WTC11 (cell line): ENCODE results near the gene TPST2. TPM values are rescaled to one million over a fixed set of nuclear protein-coding genes. Genes with fewer than 3 reads are reported as not detected.

Source experiments
- ATAC-seq: fragments of 200-7000 bp; cut with Tn5 transposase; 2 replicates; pipeline ENCODE4 v1.10.0; 2021; ENCODE audit warnings: mild to moderate bottlenecking, moderate library complexity
- CTCF ChIA-PET: fragments of 300-600 bp; sonication (Branson Sonifier 250); formaldehyde crosslinking; loops from one replicate; lab custom pipeline; 2021; ENCODE audit warnings: antibody characterized with exemption; lab: Charles Lee
- POLR2A ChIA-PET: fragments of 350-600 bp; sonication (Branson Sonifier 250); formaldehyde crosslinking; loops from one replicate; lab custom pipeline; 2021; ENCODE audit warnings: antibody characterized with exemption; lab: Charles Lee
- DNase-seq: peaks from one replicate; pipeline ENCODE4 v3.0.0; 2021; ENCODE audit warnings: low spot score
- H3K27ac Mint-ChIP-seq: 2 replicates; pipeline ENCODE4 v1.8.0; 2021; ENCODE audit warnings: mixed read lengths
- H3K27me3 Mint-ChIP-seq: 2 replicates; pipeline ENCODE4 v1.8.0; 2021; ENCODE audit warnings: low read depth, mild to moderate bottlenecking, moderate library complexity, mixed read lengths
- H3K36me3 Mint-ChIP-seq: 2 replicates; pipeline ENCODE4 v1.8.0; 2021; ENCODE audit warnings: mixed read lengths
- H3K4me1 Mint-ChIP-seq: 2 replicates; pipeline ENCODE4 v1.8.0; 2022; ENCODE audit warnings: mixed read lengths
- H3K4me3 Mint-ChIP-seq: 2 replicates; pipeline ENCODE4 v1.8.0; 2021; ENCODE audit warnings: mild to moderate bottlenecking, moderate library complexity, mixed read lengths
- H3K9me3 Mint-ChIP-seq: 2 replicates; pipeline ENCODE4 v1.8.0; 2021; ENCODE audit warnings: mixed read lengths
- CBFB ChIP-seq: sonication (generic); formaldehyde crosslinking; IDR thresholded peaks from 2 replicates; pipeline ENCODE4 v1.8.1; 2022; ENCODE audit warnings: mild to moderate bottlenecking, low read depth, missing genetic modification reagents
- MYBL2 ChIP-seq: sonication (generic); formaldehyde crosslinking; IDR thresholded peaks from 2 replicates; pipeline ENCODE4 v1.8.1; 2023; ENCODE audit warnings: mild to moderate bottlenecking, moderate library complexity, missing genetic modification reagents
- SOX15 ChIP-seq: fragments of 250-450 bp; sonication (Bioruptor Pico); IDR thresholded peaks from 2 replicates; pipeline ENCODE4 v1.9.0; 2021; ENCODE audit warnings: mild to moderate bottlenecking
- SP1 ChIP-seq: sonication (generic); formaldehyde crosslinking; conservative IDR thresholded peaks from 2 replicates; pipeline ENCODE4 v1.8.1; 2022; ENCODE audit warnings: missing genetic modification reagents
- ZNF317 ChIP-seq: sonication (generic); formaldehyde crosslinking; IDR thresholded peaks from 2 replicates; pipeline ENCODE4 v1.8.1; 2023; ENCODE audit warnings: low read depth, mild to moderate bottlenecking, moderate library complexity, missing genetic modification reagents, borderline replicate concordance
- ZNF416 ChIP-seq: fragments of 250-450 bp; sonication (Bioruptor Pico); IDR thresholded peaks from 2 replicates; pipeline ENCODE4 v1.9.0; 2021; ENCODE audit warnings: mild to moderate bottlenecking, inconsistent platforms
- total RNA-seq: library from RNA; stranded (reverse); gene quantifications from 3 replicates; pipeline ENCODE4 v1.2.3, GENCODE V29; 2021
- TF ChIP-seq, protein P1 (sequence below): fragments of 250-450 bp; sonication (Bioruptor Pico); IDR thresholded peaks from 2 replicates; pipeline ENCODE4 v1.8.0; 2021; ENCODE audit warnings: mild to moderate bottlenecking
- TF ChIP-seq, protein P2 (sequence below): sonication (generic); formaldehyde crosslinking; IDR thresholded peaks from 2 replicates; pipeline ENCODE4 v1.8.1; 2022; ENCODE audit warnings: mild to moderate bottlenecking, moderate library complexity, missing genetic modification reagents
- TF ChIP-seq, protein P3 (sequence below): sonication (generic); formaldehyde crosslinking; conservative IDR thresholded peaks from 2 replicates; pipeline ENCODE4 v1.8.1; 2023; ENCODE audit warnings: mild to moderate bottlenecking, low read depth, missing genetic modification reagents, moderate library complexity
- TF ChIP-seq, protein P4 (sequence below): fragments of 250-450 bp; sonication (Bioruptor Pico); IDR thresholded peaks from 2 replicates; pipeline ENCODE4 v1.9.0; 2021; ENCODE audit warnings: moderate library complexity, mild to moderate bottlenecking, inconsistent platforms, borderline replicate concordance
- TF ChIP-seq, protein P5 (sequence below): sonication (generic); formaldehyde crosslinking; IDR thresholded peaks from 2 replicates; pipeline ENCODE4 v1.8.0; 2023; ENCODE audit warnings: missing genetic modification reagents, mild to moderate bottlenecking, borderline replicate concordance
- TF ChIP-seq, protein P6 (sequence below): fragments of 250-450 bp; sonication (Bioruptor Pico); IDR thresholded peaks from 2 replicates; pipeline ENCODE4 v2.1.2; 2022; ENCODE audit warnings: mild to moderate bottlenecking, moderate library complexity
- TF ChIP-seq, protein P7 (sequence below): fragments of 200-600 bp; IDR thresholded peaks from 2 replicates; pipeline ENCODE4 v1.8.0; 2022; ENCODE audit warnings: antibody characterized with exemption

Gene TPST2
- total RNA-seq, 1 experiment from 2014 or later, result 84.2 TPM

DNA sequence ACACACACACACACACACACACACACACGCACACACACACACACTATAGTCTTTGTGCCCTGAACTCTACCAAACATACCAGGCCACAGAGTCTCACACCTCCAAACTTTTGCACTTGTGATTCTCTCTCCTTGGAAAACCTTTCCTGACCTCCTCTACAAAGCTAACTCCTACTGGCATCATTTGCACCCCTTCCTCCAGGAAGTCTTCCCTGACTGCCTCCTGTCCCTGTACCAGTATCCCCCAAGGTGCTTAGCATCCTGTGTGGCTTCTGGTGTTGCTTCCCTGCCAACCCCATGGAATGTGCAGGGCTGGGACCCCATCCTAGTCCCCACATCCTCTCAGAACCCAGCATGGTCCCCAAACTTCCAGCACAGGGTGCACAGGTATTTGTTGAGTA lies 8.9 kb downstream of the TPST2 start:
- TF ChIP-seq MYBL2 (no peak), SOX15 (CRISPR knock-in tag) (no peak)
- TF ChIP-seq, protein P1, sequence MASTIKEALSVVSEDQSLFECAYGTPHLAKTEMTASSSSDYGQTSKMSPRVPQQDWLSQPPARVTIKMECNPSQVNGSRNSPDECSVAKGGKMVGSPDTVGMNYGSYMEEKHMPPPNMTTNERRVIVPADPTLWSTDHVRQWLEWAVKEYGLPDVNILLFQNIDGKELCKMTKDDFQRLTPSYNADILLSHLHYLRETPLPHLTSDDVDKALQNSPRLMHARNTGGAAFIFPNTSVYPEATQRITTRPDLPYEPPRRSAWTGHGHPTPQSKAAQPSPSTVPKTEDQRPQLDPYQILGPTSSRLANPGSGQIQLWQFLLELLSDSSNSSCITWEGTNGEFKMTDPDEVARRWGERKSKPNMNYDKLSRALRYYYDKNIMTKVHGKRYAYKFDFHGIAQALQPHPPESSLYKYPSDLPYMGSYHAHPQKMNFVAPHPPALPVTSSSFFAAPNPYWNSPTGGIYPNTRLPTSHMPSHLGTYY (CRISPR knock-in tag), result no peak
- TF ChIP-seq, protein P2, sequence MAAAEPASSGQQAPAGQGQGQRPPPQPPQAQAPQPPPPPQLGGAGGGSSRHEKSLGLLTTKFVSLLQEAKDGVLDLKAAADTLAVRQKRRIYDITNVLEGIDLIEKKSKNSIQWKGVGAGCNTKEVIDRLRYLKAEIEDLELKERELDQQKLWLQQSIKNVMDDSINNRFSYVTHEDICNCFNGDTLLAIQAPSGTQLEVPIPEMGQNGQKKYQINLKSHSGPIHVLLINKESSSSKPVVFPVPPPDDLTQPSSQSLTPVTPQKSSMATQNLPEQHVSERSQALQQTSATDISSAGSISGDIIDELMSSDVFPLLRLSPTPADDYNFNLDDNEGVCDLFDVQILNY, result no peak
- TF ChIP-seq, all 79 proteins: peak for 0
- Mint-ChIP-seq H3K27ac (peak overlapping the region; percentile 95), H3K4me1 (peaks cover 73% of the 10 kb centered on the region), H3K9me3 (no peaks in the 10 kb centered on the region), H3K36me3 (peaks cover 26% of the 10 kb centered on the region), H3K4me3 (no peak overlapping the region), H3K27me3 (no peaks in the 10 kb centered on the region)
- no peak for DNase-seq
- ChIA-PET POLR2A (no interaction called here), CTCF (no interaction called here)
- ATAC-seq, result no peak

DNA sequence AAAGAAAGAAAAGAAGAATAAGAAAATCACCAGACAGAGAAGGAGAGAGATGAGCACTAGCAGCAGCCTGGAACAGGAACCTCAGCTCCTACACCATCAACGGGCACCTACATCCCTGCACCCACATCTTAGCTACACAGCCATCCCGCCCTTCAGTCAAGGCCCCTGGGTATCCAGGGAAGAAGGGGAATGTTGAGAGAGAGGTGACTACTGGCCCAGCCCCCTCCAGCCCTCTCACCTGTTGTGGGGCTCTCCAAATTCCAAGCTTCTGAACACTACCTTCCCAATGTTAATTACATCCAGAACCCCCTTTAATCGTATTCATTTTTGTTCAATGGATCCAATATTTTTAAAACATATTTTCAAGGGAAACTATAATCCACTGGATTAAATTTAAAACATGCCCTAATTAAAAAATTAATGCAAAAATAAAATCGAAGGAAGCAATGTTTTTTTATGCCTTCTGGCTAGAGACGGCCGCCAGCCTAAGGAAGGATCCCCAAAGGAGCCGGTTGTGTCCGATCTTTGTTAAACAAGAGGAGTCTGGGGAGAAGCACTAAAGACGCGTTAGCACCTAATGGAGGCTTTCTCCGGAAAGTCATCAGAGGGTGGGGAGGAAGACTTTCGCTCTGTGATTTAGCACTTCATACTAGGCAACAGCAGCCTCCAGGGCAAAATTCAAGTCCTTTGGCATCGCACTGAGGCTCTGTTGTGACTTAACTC lies 9.5 kb downstream of the TPST2 start:
- POLR2A ChIA-PET, result interaction anchor here (0.6 to 1.2 kb wide), 3 partner anchors 9 to 47 kb away, joined by 3 read pairs; no protein-coding TSS in a partner anchor
- Mint-ChIP-seq H3K27me3 (no peaks in the 10 kb centered on the region), H3K4me3 (peak overlapping the region; percentile 32), H3K36me3 (peaks cover 26% of the 10 kb centered on the region), H3K27ac (peak overlapping the region; percentile 95), H3K4me1 (peaks cover 72% of the 10 kb centered on the region), H3K9me3 (no peaks in the 10 kb centered on the region)
- ATAC-seq (peak; percentile 73), DNase-seq (no peak)
- no peak for TF ChIP-seq ZNF416 (CRISPR knock-in tag)
- TF ChIP-seq, protein P3, sequence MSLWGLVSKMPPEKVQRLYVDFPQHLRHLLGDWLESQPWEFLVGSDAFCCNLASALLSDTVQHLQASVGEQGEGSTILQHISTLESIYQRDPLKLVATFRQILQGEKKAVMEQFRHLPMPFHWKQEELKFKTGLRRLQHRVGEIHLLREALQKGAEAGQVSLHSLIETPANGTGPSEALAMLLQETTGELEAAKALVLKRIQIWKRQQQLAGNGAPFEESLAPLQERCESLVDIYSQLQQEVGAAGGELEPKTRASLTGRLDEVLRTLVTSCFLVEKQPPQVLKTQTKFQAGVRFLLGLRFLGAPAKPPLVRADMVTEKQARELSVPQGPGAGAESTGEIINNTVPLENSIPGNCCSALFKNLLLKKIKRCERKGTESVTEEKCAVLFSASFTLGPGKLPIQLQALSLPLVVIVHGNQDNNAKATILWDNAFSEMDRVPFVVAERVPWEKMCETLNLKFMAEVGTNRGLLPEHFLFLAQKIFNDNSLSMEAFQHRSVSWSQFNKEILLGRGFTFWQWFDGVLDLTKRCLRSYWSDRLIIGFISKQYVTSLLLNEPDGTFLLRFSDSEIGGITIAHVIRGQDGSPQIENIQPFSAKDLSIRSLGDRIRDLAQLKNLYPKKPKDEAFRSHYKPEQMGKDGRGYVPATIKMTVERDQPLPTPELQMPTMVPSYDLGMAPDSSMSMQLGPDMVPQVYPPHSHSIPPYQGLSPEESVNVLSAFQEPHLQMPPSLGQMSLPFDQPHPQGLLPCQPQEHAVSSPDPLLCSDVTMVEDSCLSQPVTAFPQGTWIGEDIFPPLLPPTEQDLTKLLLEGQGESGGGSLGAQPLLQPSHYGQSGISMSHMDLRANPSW (CRISPR knock-in tag), result no peak
- TF ChIP-seq ZNF317 (CRISPR knock-in tag), result 0 out of 2 replicates have a peak, but pooled peaks have one; percentile 39
- CTCF ChIA-PET, result interaction anchor here (0.5 to 0.9 kb wide), 3 partner anchors 9 to 63 kb away, joined by 3 read pairs; partner anchors contain the start of gene TPST2

DNA sequence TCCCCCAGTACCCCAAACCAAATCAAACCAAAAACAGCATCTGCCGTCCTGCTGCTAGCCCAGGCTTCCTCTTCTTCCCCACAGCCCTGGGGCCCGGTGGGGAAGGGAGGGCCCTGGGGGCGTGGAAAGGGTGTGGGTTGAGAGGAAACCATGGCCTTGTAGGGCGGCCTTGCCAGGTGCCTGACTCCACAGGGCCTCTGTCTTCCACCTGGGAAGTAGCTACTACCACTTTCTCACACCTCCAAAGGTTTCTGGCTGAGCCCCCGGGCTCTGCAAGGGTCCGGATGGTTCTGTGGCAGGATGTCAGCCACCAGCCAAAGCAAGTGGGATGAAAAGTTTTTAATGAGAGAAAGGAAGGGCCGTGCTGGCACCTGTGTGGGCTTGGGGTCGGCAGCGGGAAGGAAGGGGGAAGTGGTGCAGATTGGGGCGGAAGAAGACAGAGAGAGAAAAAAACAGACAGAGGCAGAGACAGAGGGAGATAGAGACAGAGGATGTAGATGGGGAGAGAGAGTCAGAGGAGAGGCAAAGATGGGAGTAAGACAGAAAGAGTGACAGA lies 10.5 kb downstream of the TPST2 start:
- TF ChIP-seq, protein P4, sequence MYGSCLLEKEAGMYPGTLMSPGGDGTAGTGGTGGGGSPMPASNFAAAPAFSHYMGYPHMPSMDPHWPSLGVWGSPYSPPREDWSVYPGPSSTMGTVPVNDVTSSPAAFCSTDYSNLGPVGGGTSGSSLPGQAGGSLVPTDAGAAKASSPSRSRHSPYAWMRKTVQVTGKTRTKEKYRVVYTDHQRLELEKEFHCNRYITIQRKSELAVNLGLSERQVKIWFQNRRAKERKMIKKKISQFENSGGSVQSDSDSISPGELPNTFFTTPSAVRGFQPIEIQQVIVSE (CRISPR knock-in tag), result no peak
- no peak for TF ChIP-seq SP1
- TF ChIP-seq, protein P5, sequence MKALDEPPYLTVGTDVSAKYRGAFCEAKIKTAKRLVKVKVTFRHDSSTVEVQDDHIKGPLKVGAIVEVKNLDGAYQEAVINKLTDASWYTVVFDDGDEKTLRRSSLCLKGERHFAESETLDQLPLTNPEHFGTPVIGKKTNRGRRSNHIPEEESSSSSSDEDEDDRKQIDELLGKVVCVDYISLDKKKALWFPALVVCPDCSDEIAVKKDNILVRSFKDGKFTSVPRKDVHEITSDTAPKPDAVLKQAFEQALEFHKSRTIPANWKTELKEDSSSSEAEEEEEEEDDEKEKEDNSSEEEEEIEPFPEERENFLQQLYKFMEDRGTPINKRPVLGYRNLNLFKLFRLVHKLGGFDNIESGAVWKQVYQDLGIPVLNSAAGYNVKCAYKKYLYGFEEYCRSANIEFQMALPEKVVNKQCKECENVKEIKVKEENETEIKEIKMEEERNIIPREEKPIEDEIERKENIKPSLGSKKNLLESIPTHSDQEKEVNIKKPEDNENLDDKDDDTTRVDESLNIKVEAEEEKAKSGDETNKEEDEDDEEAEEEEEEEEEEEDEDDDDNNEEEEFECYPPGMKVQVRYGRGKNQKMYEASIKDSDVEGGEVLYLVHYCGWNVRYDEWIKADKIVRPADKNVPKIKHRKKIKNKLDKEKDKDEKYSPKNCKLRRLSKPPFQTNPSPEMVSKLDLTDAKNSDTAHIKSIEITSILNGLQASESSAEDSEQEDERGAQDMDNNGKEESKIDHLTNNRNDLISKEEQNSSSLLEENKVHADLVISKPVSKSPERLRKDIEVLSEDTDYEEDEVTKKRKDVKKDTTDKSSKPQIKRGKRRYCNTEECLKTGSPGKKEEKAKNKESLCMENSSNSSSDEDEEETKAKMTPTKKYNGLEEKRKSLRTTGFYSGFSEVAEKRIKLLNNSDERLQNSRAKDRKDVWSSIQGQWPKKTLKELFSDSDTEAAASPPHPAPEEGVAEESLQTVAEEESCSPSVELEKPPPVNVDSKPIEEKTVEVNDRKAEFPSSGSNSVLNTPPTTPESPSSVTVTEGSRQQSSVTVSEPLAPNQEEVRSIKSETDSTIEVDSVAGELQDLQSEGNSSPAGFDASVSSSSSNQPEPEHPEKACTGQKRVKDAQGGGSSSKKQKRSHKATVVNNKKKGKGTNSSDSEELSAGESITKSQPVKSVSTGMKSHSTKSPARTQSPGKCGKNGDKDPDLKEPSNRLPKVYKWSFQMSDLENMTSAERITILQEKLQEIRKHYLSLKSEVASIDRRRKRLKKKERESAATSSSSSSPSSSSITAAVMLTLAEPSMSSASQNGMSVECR (CRISPR knock-in tag), result no peak
- TF ChIP-seq, protein P6, sequence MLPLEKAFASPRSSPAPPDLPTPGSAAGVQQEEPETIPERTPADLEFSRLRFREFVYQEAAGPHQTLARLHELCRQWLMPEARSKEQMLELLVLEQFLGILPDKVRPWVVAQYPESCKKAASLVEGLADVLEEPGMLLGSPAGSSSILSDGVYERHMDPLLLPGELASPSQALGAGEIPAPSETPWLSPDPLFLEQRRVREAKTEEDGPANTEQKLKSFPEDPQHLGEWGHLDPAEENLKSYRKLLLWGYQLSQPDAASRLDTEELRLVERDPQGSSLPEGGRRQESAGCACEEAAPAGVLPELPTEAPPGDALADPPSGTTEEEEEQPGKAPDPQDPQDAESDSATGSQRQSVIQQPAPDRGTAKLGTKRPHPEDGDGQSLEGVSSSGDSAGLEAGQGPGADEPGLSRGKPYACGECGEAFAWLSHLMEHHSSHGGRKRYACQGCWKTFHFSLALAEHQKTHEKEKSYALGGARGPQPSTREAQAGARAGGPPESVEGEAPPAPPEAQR (CRISPR knock-in tag), result no peak
- TF ChIP-seq, protein P7, sequence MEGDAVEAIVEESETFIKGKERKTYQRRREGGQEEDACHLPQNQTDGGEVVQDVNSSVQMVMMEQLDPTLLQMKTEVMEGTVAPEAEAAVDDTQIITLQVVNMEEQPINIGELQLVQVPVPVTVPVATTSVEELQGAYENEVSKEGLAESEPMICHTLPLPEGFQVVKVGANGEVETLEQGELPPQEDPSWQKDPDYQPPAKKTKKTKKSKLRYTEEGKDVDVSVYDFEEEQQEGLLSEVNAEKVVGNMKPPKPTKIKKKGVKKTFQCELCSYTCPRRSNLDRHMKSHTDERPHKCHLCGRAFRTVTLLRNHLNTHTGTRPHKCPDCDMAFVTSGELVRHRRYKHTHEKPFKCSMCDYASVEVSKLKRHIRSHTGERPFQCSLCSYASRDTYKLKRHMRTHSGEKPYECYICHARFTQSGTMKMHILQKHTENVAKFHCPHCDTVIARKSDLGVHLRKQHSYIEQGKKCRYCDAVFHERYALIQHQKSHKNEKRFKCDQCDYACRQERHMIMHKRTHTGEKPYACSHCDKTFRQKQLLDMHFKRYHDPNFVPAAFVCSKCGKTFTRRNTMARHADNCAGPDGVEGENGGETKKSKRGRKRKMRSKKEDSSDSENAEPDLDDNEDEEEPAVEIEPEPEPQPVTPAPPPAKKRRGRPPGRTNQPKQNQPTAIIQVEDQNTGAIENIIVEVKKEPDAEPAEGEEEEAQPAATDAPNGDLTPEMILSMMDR, result no peak
- TF ChIP-seq CBFB, result no peak
- H3K4me3 Mint-ChIP-seq, result peak overlapping the region; percentile 23; the same call in 1 of the 2 replicates
- ATAC-seq (peak; percentile 27), DNase-seq (no peak)
- H3K27ac Mint-ChIP-seq, result peak overlapping the region; percentile 95; the same call in 1 of the 2 replicates
- H3K4me1 Mint-ChIP-seq, result peaks cover 72% of the 10 kb centered on the region
- peaks cover 26% of the 10 kb centered on the region for H3K36me3 Mint-ChIP-seq
- H3K9me3 Mint-ChIP-seq, result no peaks in the 10 kb centered on the region
- POLR2A ChIA-PET, result interaction anchor here (0.6 to 1.2 kb wide), 3 partner anchors 10 to 63 kb away, joined by 3 read pairs; no protein-coding TSS in a partner anchor
- H3K27me3 Mint-ChIP-seq, result no peaks in the 10 kb centered on the region
- CTCF ChIA-PET, result interaction anchor here (0.9 kb wide), 1 partner anchor 64 kb away, joined by 3 read pairs; no protein-coding TSS in a partner anchor
